Measurements from ENCODE around the gene DSP. TPM values are rescaled to one million over a fixed set of nuclear protein-coding genes. Genes with fewer than 3 reads are reported as not detected.

Gene DSP
- total RNA-seq, result under 1 TPM; 0.02 to 0.04 TPM

GRCh38 chr6:7541175-7542064 lies at the start of gene DSP:
DSP (plus strand) TSS chr6:7541671; CDS start chr6:7541916, 245 bp downstream.
- POLR2A ChIA-PET, result no interaction called here
- CTCF ChIA-PET, result interaction anchor here (1.0 kb wide), 1 partner anchor 73 kb away, joined by 3 read pairs; no protein-coding TSS in a partner anchor

- CTCF ChIA-PET, result interaction anchor here (0.5 kb wide), 1 partner anchor 13 kb away, joined by 4 read pairs; no protein-coding TSS in a partner anchor
- POLR2A ChIA-PET, result no interaction called here
These were observed 47.6 kb upstream of the DSP start for GRCh38 chr6:7493866-7494265.

- ChIA-PET CTCF (interaction anchor here (0.5 to 0.7 kb wide), 2 partner anchors 14 to 120 kb away, joined by 3 to 4 read pairs; no protein-coding TSS in a partner anchor), POLR2A (no interaction called here)
These were observed 46.8 kb upstream of the DSP start for GRCh38 chr6:7494638-7495037.

GRCh38 chr6:7496266-7496875 lies 45.1 kb upstream of the DSP start:
- ChIA-PET POLR2A (no interaction called here), CTCF (no interaction called here)

GRCh38 chr6:7500752-7501282 lies 40.7 kb upstream of the DSP start:
- POLR2A ChIA-PET, result no interaction called here
- CTCF ChIA-PET, result interaction anchor here (0.6 kb wide), 1 partner anchor 592 kb away, joined by 3 read pairs; no protein-coding TSS in a partner anchor

GRCh38 chr6:7502743-7503142 lies 38.7 kb upstream of the DSP start:
- ChIA-PET CTCF (no interaction called here), POLR2A (no interaction called here)

- ChIA-PET CTCF (no interaction called here), POLR2A (no interaction called here)
These were observed 37.4 kb upstream of the DSP start for GRCh38 chr6:7504041-7504440.

- ChIA-PET POLR2A (no interaction called here), CTCF (no interaction called here)
These were observed 36.2 kb upstream of the DSP start for GRCh38 chr6:7505189-7505699.

GRCh38 chr6:7507600-7507999 lies 33.9 kb upstream of the DSP start:
- ChIA-PET POLR2A (no interaction called here), CTCF (interaction anchor here (1.4 kb wide), 1 partner anchor 38 kb away, joined by 3 read pairs; no protein-coding TSS in a partner anchor)

- POLR2A ChIA-PET, result no interaction called here
- CTCF ChIA-PET, result no interaction called here
These were observed 29.2 kb upstream of the DSP start for GRCh38 chr6:7512320-7512719.

GRCh38 chr6:7513529-7513928 lies 27.9 kb upstream of the DSP start:
- CTCF ChIA-PET, result no interaction called here

GRCh38 chr6:7515363-7515762 lies 26.1 kb upstream of the DSP start:
- POLR2A ChIA-PET, result no interaction called here
- CTCF ChIA-PET, result no interaction called here

More at GRCh38 chr6:7513529-7513928, 27.9 kb upstream of the DSP start:
- POLR2A ChIA-PET, result no interaction called here

- POLR2A ChIA-PET, result no interaction called here
- CTCF ChIA-PET, result no interaction called here
These were observed 22.6 kb upstream of the DSP start for GRCh38 chr6:7518877-7519276.

GRCh38 chr6:7522873-7523272 lies 18.6 kb upstream of the DSP start:
- ChIA-PET CTCF (no interaction called here), POLR2A (no interaction called here)

- ChIA-PET POLR2A (no interaction called here), CTCF (no interaction called here)
These were observed 17.5 kb upstream of the DSP start for GRCh38 chr6:7523922-7524321.

GRCh38 chr6:7526755-7527154 lies 14.7 kb upstream of the DSP start:
- CTCF ChIA-PET, result no interaction called here
- POLR2A ChIA-PET, result no interaction called here

- ChIA-PET POLR2A (no interaction called here), CTCF (no interaction called here)
These were observed 12.9 kb upstream of the DSP start for GRCh38 chr6:7528565-7528964.

GRCh38 chr6:7529141-7529540 lies 12.3 kb upstream of the DSP start:
- POLR2A ChIA-PET, result no interaction called here
- CTCF ChIA-PET, result no interaction called here

- POLR2A ChIA-PET, result no interaction called here
- CTCF ChIA-PET, result no interaction called here
These were observed 9.2 kb upstream of the DSP start for GRCh38 chr6:7532232-7532631.

- CTCF ChIA-PET, result no interaction called here
- POLR2A ChIA-PET, result no interaction called here
These were observed 8.7 kb upstream of the DSP start for GRCh38 chr6:7532821-7533220.

GRCh38 chr6:7534192-7534591 lies 7.3 kb upstream of the DSP start:
- CTCF ChIA-PET, result no interaction called here

More at GRCh38 chr6:7534192-7534591, 7.3 kb upstream of the DSP start:
- POLR2A ChIA-PET, result no interaction called here
